HCT116 (cell line): Measurements from ENCODE around the gene SSRP1. TPM values are rescaled to one million over a fixed set of nuclear protein-coding genes. Genes with fewer than 3 reads are reported as not detected.

Source experiments
- ATAC-seq: fragments of 200-7000 bp; cut with Tn5 transposase; 2 replicates; pipeline ENCODE4 v1.9.1; 2020; ENCODE audit warnings: mild to moderate bottlenecking, moderate library complexity
- BruUV-seq: library from RNA; stranded (reverse); fragments of 400-500 nt; replicated peaks from 2 replicates; lab custom pipeline; 2021; lab: Mats Ljungman, UMichigan
- CTCF ChIA-PET: fragments of 300-600 bp; sonication (Branson Sonifier 250); formaldehyde crosslinking; loops from one replicate; lab custom pipeline; 2021; ENCODE audit warnings: antibody characterized with exemption; lab: Charles Lee
- POLR2A ChIA-PET: fragments of 300-600, 350-600 bp; sonication (Branson Sonifier 250); formaldehyde crosslinking; loops from one replicate; lab custom pipeline; 2021; ENCODE audit warnings: antibody characterized with exemption; lab: Charles Lee
- RAD21 ChIA-PET, 2 experiments: fragments of 300-600 bp; sonication (Branson Sonifier 250); formaldehyde crosslinking; loops; one replicate each; lab custom pipeline; 2023; ENCODE audit warnings: low total read pairs in 2 of 2; ENCODE audit not compliant: uncharacterized antibody in 2 of 2, unreplicated experiment in 2 of 2, low non-redundant PET in 1 of 2; lab: Charles Lee
- DNase-seq: peaks from one replicate; pipeline ENCODE4 v3.0.0-alpha.2; 2010; ENCODE audit warnings: low read depth, low spot score
- H2AFZ ChIP-seq: fragments of 200-600 bp; shearing (Covaris generic), sonication (generic); 2 replicates; pipeline ENCODE4 v1.6.1; 2017; ENCODE audit warnings: low read depth, mixed run types, mixed read lengths, antibody characterized with exemption, low read length; ENCODE audit not compliant: poor library complexity, severe bottlenecking
- H3K27ac ChIP-seq: 2 replicates; pipeline ENCODE4 v1.5.1; 2012; ENCODE audit warnings: low read depth, low read length
- H3K27me3 ChIP-seq: fragments of 200-600 bp; sonication (generic); 2 replicates; pipeline ENCODE4 v1.6.1; 2016; ENCODE audit warnings: mixed run types, low read length, mixed read lengths; ENCODE audit not compliant: insufficient read depth
- H3K36me3 ChIP-seq, 2 experiments: fragments of 200-500 bp in 1 of 2; fragments of 200-600 bp in 1 of 2; sonication (Bioruptor generic) in 1 of 2; sonication (generic) in 1 of 2; 2 replicates each; pipeline versions ENCODE4 v1.5.1 to v1.6.1; 2014 to 2016; ENCODE audit warnings: low read length in 2 of 2, inconsistent platforms in 1 of 2, mixed read lengths in 1 of 2, mixed run types in 1 of 2; ENCODE audit not compliant: insufficient read depth in 2 of 2, control insufficient read depth in 1 of 2
- H3K4me1 ChIP-seq, 2 experiments: fragments of 200-600 bp in 1 of 2; sonication (generic) in 1 of 2; 2 replicates each; pipeline versions ENCODE4 v1.5.1 to v1.6.1; 2012 to 2017; ENCODE audit warnings: low read length in 2 of 2, inconsistent platforms in 1 of 2, mild to moderate bottlenecking in 1 of 2, mixed read lengths in 1 of 2, mixed run types in 1 of 2, moderate library complexity in 1 of 2; ENCODE audit not compliant: insufficient read depth in 2 of 2, control insufficient read depth in 1 of 2
- H3K4me2 ChIP-seq: fragments of 200-600 bp; sonication (generic); 2 replicates; pipeline ENCODE4 v1.6.1; 2017; ENCODE audit warnings: mixed run types, low read length, mixed read lengths
- H3K4me3 ChIP-seq, 2 experiments: fragments of 200-600 bp in 1 of 2; sonication (generic) in 1 of 2; replicated peaks in 1 of 2; 2 replicates each; pipeline ENCODE4 v1.5.1; 2011 to 2016; ENCODE audit warnings: low read length in 2 of 2, control low read depth in 1 of 2, low read depth in 1 of 2, mild to moderate bottlenecking in 1 of 2, mixed read lengths in 1 of 2, mixed run types in 1 of 2
- H3K79me2 ChIP-seq: fragments of 200-600 bp; sonication (generic); 2 replicates; pipeline ENCODE4 v1.6.1; 2017; ENCODE audit warnings: mild to moderate bottlenecking, mixed run types, low read length, moderate library complexity, mixed read lengths; ENCODE audit not compliant: insufficient read depth
- H3K9ac ChIP-seq: fragments of 200-600 bp; sonication (generic); 2 replicates; pipeline ENCODE4 v1.6.1; 2016; ENCODE audit warnings: low read length, mixed read lengths
- H3K9me2 ChIP-seq: fragments of 200-600 bp; sonication (generic), shearing (Covaris generic); 2 replicates; pipeline ENCODE4 v1.6.1; 2017; ENCODE audit warnings: mixed run types, mild to moderate bottlenecking, moderate library complexity; ENCODE audit not compliant: insufficient read depth
- H3K9me3 ChIP-seq, 2 experiments: fragments of 200-500 bp in 1 of 2; fragments of 200-600 bp in 1 of 2; sonication (Bioruptor generic) in 1 of 2; sonication (generic) in 1 of 2; 2 replicates each; pipeline ENCODE4 v1.6.1; 2014 to 2017; ENCODE audit warnings: low read length in 2 of 2, mixed read lengths in 2 of 2, inconsistent platforms in 1 of 2, low read depth in 1 of 2, mild to moderate bottlenecking in 1 of 2, mixed run types in 1 of 2, moderate library complexity in 1 of 2; ENCODE audit not compliant: control insufficient read depth in 1 of 2, insufficient read depth in 1 of 2
- H4K20me1 ChIP-seq: fragments of 200-600 bp; sonication (generic), shearing (Covaris generic); 2 replicates; pipeline ENCODE4 v1.6.1; 2017; ENCODE audit warnings: mixed run types, mild to moderate bottlenecking, moderate library complexity; ENCODE audit not compliant: insufficient read depth
- ATF3 ChIP-seq: IDR thresholded peaks from 2 replicates; pipeline ENCODE4 v1.6.1; 2012
- CBX3 ChIP-seq: IDR thresholded peaks from 2 replicates; pipeline ENCODE4 v1.6.1; 2012; ENCODE audit warnings: low read depth
- CEBPB ChIP-seq: IDR thresholded peaks from 2 replicates; pipeline ENCODE4 v1.6.1; 2012; ENCODE audit warnings: low read depth
- EGR1 ChIP-seq: IDR thresholded peaks from 2 replicates; pipeline ENCODE4 v1.6.1; 2012; ENCODE audit warnings: low read depth
- ELF1 ChIP-seq: IDR thresholded peaks from 2 replicates; pipeline ENCODE4 v1.6.1; 2012; ENCODE audit warnings: low read depth, borderline replicate concordance
- FOSL1 ChIP-seq: IDR thresholded peaks from 2 replicates; pipeline ENCODE4 v1.6.1; 2012; ENCODE audit warnings: low read depth
- JUND ChIP-seq: IDR thresholded peaks from 2 replicates; pipeline ENCODE4 v1.6.1; 2012
- MAX ChIP-seq: IDR thresholded peaks from 2 replicates; pipeline ENCODE4 v1.6.1; 2012
- POLR2A ChIP-seq: IDR thresholded peaks from 2 replicates; pipeline ENCODE4 v1.7.0; 2011; ENCODE audit warnings: borderline replicate concordance; ENCODE audit not compliant: insufficient read depth, insufficient read length; ENCODE audit errors: extremely low read depth
- POLR2AphosphoS5 ChIP-seq: IDR thresholded peaks from 2 replicates; pipeline ENCODE4 v1.6.1; 2011; ENCODE audit warnings: mild to moderate bottlenecking, low read depth, low read length, moderate library complexity
- RAD21 ChIP-seq: IDR thresholded peaks from 2 replicates; pipeline ENCODE4 v1.6.1; 2012; ENCODE audit warnings: low read depth, mild to moderate bottlenecking
- REST ChIP-seq: IDR thresholded peaks from 2 replicates; pipeline ENCODE4 v1.6.1; 2012; ENCODE audit warnings: low read depth
- SIN3A ChIP-seq: IDR thresholded peaks from 2 replicates; pipeline ENCODE4 v1.6.1; 2012; ENCODE audit warnings: low read depth
- SP1 ChIP-seq: IDR thresholded peaks from 2 replicates; pipeline ENCODE4 v1.6.1; 2012; ENCODE audit warnings: low read depth
- ZNF274 ChIP-seq: fragments of 200-500 bp; sonication (Bioruptor generic); IDR thresholded peaks from 2 replicates; pipeline ENCODE4 v1.6.1; 2014; ENCODE audit warnings: mild to moderate bottlenecking, low read depth, low read length, inconsistent platforms
- intact Hi-C: fragments of 100-400 bp; cut with micrococcal nuclease; formaldehyde crosslinking; loops from 2 replicates; pipeline ENCODE4 v1.10.0; 2022
- total RNA-seq: library from RNA; stranded (reverse); gene quantifications from one replicate; pipeline ENCODE4 v1.2.1, GENCODE V29; 2021; ENCODE audit not compliant: unreplicated experiment

The SSRP1 gene
- total RNA-seq, 1 experiment from 2014 or later = 260 TPM

- POLR2A ChIA-PET = no interaction called here
Measured at GRCh38 chr11:57364851-57365660, 29.4 kb upstream of the SSRP1 start.

More at GRCh38 chr11:57364851-57365660, 29.4 kb upstream of the SSRP1 start:
- CTCF ChIA-PET = no interaction called here
- DNase-seq = no peak
- Histone ChIP-seq H3K4me1 (no peaks in the 10 kb centered on the region), H3K4me2 (no peak overlapping the region)
- intact Hi-C loops = no loop called here
- TF ChIP-seq CBX3 (no peak), JUND (no peak), POLR2A (no peak), FOSL1 (no peak), SP1 (no peak), REST (no peak), POLR2AphosphoS5 (no peak), SIN3A (no peak), ATF3 (no peak), RAD21 (no peak), MAX (no peak), EGR1 (no peak), CEBPB (no peak), ZNF274 (no peak), ELF1 (no peak)
- TF ChIP-seq, all 23 proteins: peak for 0
- H3K36me3 ChIP-seq = no peaks in the 10 kb centered on the region
- H3K79me2 ChIP-seq = no peaks in the 10 kb centered on the region
- H3K4me3 ChIP-seq = no peak overlapping the region
- H4K20me1 ChIP-seq = no peaks in the 10 kb centered on the region
- BruUV-seq = no TSS peak
- RAD21 ChIA-PET = no interaction called here
- H3K9ac ChIP-seq = no peak overlapping the region
- H3K27me3 ChIP-seq = 0 out of 2 replicates have a peak, but pooled peaks cover 5% of the 10 kb centered on the region
- H3K9me3 ChIP-seq = no peaks in the 10 kb centered on the region
- H2AFZ ChIP-seq = no peak overlapping the region
- no peak for ATAC-seq
- H3K27ac ChIP-seq = no peak overlapping the region
- no peaks in the 10 kb centered on the region for H3K9me2 ChIP-seq
